Endothelial cell (in vitro differentiated cells): ENCODE results near the gene SRSF5. TPM values are rescaled to one million over a fixed set of nuclear protein-coding genes. Genes with fewer than 3 reads are reported as not detected.

ENCODE experiments used
- DNase-seq: peaks from one replicate; pipeline ENCODE4 v3.0.0; 2021; ENCODE audit warnings: low spot score
- H3K27ac Mint-ChIP-seq: one replicate; pipeline ENCODE4 v1.8.0; 2021; ENCODE audit warnings: mixed read lengths, inconsistent platforms; ENCODE audit not compliant: unreplicated experiment
- H3K27me3 Mint-ChIP-seq: one replicate; pipeline ENCODE4 v1.8.0; 2021; ENCODE audit warnings: mild to moderate bottlenecking, moderate library complexity, mixed read lengths, inconsistent platforms; ENCODE audit not compliant: unreplicated experiment
- H3K36me3 Mint-ChIP-seq: one replicate; pipeline ENCODE4 v1.8.0; 2021; ENCODE audit warnings: mild to moderate bottlenecking, low read depth, mixed read lengths, inconsistent platforms; ENCODE audit not compliant: unreplicated experiment
- H3K4me1 Mint-ChIP-seq: one replicate; pipeline ENCODE4 v1.8.0; 2021; ENCODE audit warnings: mild to moderate bottlenecking, mixed read lengths, inconsistent platforms; ENCODE audit not compliant: unreplicated experiment
- H3K4me3 Mint-ChIP-seq: one replicate; pipeline ENCODE4 v1.8.0; 2021; ENCODE audit warnings: mild to moderate bottlenecking, mixed read lengths, inconsistent platforms; ENCODE audit not compliant: unreplicated experiment
- H3K9me3 Mint-ChIP-seq: one replicate; pipeline ENCODE4 v1.8.0; 2021; ENCODE audit warnings: mixed read lengths, inconsistent platforms; ENCODE audit not compliant: unreplicated experiment
- total RNA-seq: library from RNA; stranded (reverse); fragmentation: NEBNext Ultra II Directional; extraction: Animal tissue kit (Norgen Biotek cat#: 25700); gene quantifications from one replicate; pipeline ENCODE4 v1.2.1, GENCODE V29; 2021; ENCODE audit not compliant: unreplicated experiment
- TF ChIP-seq, protein P1 (sequence below): fragments of 200-600 bp; sonication (generic); IDR thresholded peaks from one replicate; pipeline ENCODE4 v1.5.0; 2021; ENCODE audit warnings: antibody characterized with exemption; ENCODE audit not compliant: unreplicated experiment

Gene SRSF5
- total RNA-seq, 1 donor from 2014 or later = 241 TPM

DNA sequence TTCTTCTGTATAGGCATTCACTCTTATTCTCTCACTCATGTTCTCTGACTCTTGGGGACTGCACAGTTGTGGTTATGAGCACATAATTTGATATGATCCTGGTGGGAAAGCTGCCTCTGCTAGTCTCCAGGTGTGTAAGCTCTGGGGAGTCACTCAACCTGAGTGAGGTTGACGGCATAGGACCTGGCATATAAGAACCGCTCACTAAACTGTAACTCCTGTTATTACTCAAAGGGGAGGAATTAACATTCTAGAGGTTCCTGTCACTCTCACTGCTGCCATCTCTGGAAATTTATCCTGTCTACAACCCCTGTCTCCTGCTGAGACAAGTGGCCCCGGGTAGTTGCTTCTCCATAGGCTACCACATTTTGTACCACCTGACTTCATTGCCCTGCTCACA is 14.0 kb downstream of the SRSF5 start:
- TF ChIP-seq, protein P1, sequence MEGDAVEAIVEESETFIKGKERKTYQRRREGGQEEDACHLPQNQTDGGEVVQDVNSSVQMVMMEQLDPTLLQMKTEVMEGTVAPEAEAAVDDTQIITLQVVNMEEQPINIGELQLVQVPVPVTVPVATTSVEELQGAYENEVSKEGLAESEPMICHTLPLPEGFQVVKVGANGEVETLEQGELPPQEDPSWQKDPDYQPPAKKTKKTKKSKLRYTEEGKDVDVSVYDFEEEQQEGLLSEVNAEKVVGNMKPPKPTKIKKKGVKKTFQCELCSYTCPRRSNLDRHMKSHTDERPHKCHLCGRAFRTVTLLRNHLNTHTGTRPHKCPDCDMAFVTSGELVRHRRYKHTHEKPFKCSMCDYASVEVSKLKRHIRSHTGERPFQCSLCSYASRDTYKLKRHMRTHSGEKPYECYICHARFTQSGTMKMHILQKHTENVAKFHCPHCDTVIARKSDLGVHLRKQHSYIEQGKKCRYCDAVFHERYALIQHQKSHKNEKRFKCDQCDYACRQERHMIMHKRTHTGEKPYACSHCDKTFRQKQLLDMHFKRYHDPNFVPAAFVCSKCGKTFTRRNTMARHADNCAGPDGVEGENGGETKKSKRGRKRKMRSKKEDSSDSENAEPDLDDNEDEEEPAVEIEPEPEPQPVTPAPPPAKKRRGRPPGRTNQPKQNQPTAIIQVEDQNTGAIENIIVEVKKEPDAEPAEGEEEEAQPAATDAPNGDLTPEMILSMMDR = no peak
- no peak for DNase-seq
- Mint-ChIP-seq H3K4me1 (no peaks in the 10 kb centered on the region), H3K4me3 (no peak overlapping the region), H3K36me3 (peaks cover 21% of the 10 kb centered on the region), H3K27ac (no peak overlapping the region), H3K9me3 (no peaks in the 10 kb centered on the region), H3K27me3 (no peaks in the 10 kb centered on the region)

DNA sequence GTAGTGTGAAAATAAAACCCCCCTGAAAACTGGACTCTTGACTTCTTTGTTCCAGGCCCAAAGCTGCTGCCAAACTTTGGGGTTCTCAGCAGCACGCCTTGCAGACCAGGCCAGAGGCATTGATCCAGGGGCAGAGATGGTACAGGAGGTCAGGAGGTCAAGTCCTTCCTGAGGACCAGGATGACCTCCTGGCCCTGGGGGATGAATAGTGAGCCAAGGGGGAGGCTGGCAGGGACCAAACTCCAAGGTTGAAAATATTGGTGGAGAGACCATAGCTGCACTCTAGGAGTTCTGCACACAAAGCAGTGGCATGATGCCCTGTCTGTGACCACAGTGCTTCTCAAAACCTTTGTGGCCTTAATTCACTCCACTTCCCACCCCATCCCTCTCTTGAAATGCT is 18.0 kb downstream of the SRSF5 start:
- H3K36me3 Mint-ChIP-seq = no peaks in the 10 kb centered on the region
- H3K27me3 Mint-ChIP-seq = no peaks in the 10 kb centered on the region
- TF ChIP-seq, protein P1 = no peak
- H3K27ac Mint-ChIP-seq = no peak overlapping the region
- no peaks in the 10 kb centered on the region for H3K4me1 Mint-ChIP-seq
- H3K9me3 Mint-ChIP-seq = no peaks in the 10 kb centered on the region
- DNase-seq = no peak
- H3K4me3 Mint-ChIP-seq = no peak overlapping the region

DNA sequence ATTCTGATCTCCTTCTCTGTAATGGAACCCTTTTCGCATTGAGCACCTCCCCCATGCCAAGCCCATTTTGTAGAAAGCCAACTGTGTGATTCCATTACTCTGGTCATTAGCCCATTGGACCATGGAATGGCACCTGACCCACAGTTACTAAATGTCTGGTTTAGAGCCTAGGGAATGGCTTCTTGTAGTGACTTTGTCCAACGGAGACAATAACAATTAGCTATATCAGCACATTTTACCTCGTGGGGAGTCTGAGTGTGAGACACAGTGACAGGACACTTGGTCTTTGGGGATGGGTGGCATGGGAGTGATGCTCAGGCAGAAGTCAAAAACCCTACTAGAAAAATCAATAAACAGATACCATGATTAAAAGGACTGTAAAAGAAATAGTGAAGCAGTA is 19.7 kb downstream of the SRSF5 start:
- no peak for DNase-seq
- TF ChIP-seq, protein P1 = no peak
- Mint-ChIP-seq H3K9me3 (no peaks in the 10 kb centered on the region), H3K4me3 (no peak overlapping the region), H3K4me1 (no peaks in the 10 kb centered on the region), H3K36me3 (no peaks in the 10 kb centered on the region), H3K27ac (no peak overlapping the region), H3K27me3 (no peaks in the 10 kb centered on the region)

DNA sequence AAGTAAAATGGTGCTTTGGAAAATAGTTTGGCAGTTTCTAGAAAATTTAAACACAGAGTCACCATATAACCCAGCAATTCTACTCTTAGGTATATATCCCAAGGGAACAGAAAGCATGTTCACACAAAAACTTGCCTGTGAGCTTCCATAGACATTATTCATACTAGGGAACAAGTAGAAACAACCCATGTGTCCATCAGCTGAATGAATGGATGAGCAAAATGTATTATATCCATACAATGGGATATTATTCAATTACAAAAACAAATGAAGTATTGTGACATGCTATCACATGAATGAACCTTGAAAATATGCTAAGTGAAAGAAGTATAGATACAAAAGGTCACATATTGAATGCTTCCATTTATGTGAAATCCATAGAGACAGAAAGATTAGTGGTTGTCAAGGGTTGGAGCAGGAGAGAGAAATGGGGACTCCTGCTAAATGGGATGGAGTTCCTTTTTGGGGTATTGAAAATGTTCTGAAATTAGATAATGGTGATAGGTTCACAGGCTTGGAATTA is 22.2 kb downstream of the SRSF5 start:
- Mint-ChIP-seq H3K9me3 (no peaks in the 10 kb centered on the region), H3K4me1 (no peaks in the 10 kb centered on the region), H3K27ac (no peak overlapping the region), H3K27me3 (no peaks in the 10 kb centered on the region), H3K36me3 (no peaks in the 10 kb centered on the region), H3K4me3 (no peak overlapping the region)
- no peak for DNase-seq
- TF ChIP-seq, protein P1 = no peak

GRCh38 chr14:69792887-69793421 is 26.0 kb downstream of the SRSF5 start:
- no peak for DNase-seq
- H3K4me3 Mint-ChIP-seq = no peak overlapping the region
- no peaks in the 10 kb centered on the region for H3K36me3 Mint-ChIP-seq
- no peak overlapping the region for H3K27ac Mint-ChIP-seq
- peaks cover 8% of the 10 kb centered on the region for H3K4me1 Mint-ChIP-seq
- TF ChIP-seq, protein P1 = no peak
- H3K9me3 Mint-ChIP-seq = no peaks in the 10 kb centered on the region
- no peaks in the 10 kb centered on the region for H3K27me3 Mint-ChIP-seq
